Effector memory CD4-positive, alpha-beta T cell (primary cell): ENCODE data around the gene HMOX2.

Source experiments
- DNase-seq, 3 donors: peaks; one replicate each; pipeline ENCODE4 v3.0.0-alpha.2; 2020
- H3K27ac ChIP-seq: 2 replicates; pipeline ENCODE4 v1.7.0; 2013; ENCODE audit warnings: mild to moderate bottlenecking, low read length, moderate library complexity; ENCODE audit not compliant: insufficient read depth, poor library complexity, severe bottlenecking
- H3K27me3 ChIP-seq: replicated peaks from 2 replicates; pipeline ENCODE4 v1.7.0; 2013; ENCODE audit warnings: mild to moderate bottlenecking, low read length; ENCODE audit not compliant: insufficient read depth, control insufficient read depth, poor library complexity, severe bottlenecking
- H3K36me3 ChIP-seq: 2 replicates; pipeline ENCODE4 v1.7.0; 2013; ENCODE audit warnings: mild to moderate bottlenecking, low read length, moderate library complexity; ENCODE audit not compliant: control insufficient read depth, insufficient read depth
- H3K4me1 ChIP-seq: 2 replicates; pipeline ENCODE4 v1.7.0; 2013; ENCODE audit warnings: low read length, mild to moderate bottlenecking; ENCODE audit not compliant: control insufficient read depth, insufficient read depth, poor library complexity, severe bottlenecking
- H3K4me3 ChIP-seq: 2 replicates; pipeline ENCODE4 v1.7.0; 2013; ENCODE audit warnings: low read length, low read depth, mild to moderate bottlenecking; ENCODE audit not compliant: insufficient read depth, poor library complexity, severe bottlenecking
- H3K9me3 ChIP-seq: 2 replicates; pipeline ENCODE4 v1.7.0; 2013; ENCODE audit warnings: mild to moderate bottlenecking, low read length, moderate library complexity; ENCODE audit not compliant: control insufficient read depth

The HMOX2 gene

DNA sequence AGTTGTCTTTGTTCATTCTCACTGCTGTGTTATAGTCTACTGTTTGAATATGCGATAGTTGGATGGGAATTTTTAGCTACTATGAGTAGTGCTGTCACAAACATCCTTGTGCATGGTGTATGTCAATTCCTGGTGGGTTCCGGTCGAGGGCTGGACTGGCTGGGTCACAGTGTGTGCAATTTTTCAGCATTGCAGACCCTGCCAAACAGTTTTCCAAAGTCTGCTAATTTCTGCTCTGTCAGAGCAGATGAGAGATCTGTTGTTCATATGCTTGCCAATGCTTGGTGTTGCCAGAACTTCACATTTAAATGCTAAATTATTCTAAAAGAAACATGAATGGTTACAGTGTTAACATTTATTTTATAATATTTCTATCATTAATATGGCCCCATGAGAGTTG lies 76.3 kb downstream of the HMOX2 start:
- Histone ChIP-seq H3K27ac (no peak overlapping the region), H3K4me3 (no peak overlapping the region), H3K9me3 (no peaks in the 10 kb centered on the region), H3K36me3 (no peaks in the 10 kb centered on the region), H3K4me1 (peaks cover 6% of the 10 kb centered on the region), H3K27me3 (no peaks in the 10 kb centered on the region)
- no peak for DNase-seq

DNA sequence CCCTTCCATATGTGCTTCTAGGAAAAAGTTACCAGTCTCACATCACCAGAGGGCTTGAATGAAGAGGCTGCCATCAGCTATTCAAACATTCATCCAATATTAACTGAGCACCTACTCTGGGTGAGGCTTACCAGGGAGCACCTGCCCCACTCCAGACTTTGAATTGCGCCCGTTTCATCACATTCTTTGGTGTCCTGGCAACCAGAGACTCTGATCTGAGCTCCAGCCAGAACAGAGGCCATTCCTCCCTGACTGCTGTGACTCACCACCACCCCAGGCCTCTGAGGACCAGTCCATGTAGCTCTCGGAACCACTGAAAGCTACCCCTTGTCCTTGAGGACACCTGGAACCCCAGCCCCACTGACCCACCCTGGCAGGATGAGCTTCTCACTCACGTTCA lies 79.9 kb downstream of the HMOX2 start, which contains the start of gene C16orf96:
Gene C16orf96, plus strand, starts transcription at position 229 of the 400 bp plus-strand sequence. Its CDS starts 150 bp downstream, at position 379.
- DNase-seq, result no peak
- H3K4me1 ChIP-seq, result no peaks in the 10 kb centered on the region
- no peaks in the 10 kb centered on the region for H3K27me3 ChIP-seq
- no peak within 1 kb of the TSS for H3K27ac ChIP-seq
- H3K9me3 ChIP-seq, result no peaks in the 10 kb centered on the region
- H3K36me3 ChIP-seq, result no peaks in the 10 kb centered on the region
- H3K4me3 ChIP-seq, result no peak within 1 kb of the TSS

DNA sequence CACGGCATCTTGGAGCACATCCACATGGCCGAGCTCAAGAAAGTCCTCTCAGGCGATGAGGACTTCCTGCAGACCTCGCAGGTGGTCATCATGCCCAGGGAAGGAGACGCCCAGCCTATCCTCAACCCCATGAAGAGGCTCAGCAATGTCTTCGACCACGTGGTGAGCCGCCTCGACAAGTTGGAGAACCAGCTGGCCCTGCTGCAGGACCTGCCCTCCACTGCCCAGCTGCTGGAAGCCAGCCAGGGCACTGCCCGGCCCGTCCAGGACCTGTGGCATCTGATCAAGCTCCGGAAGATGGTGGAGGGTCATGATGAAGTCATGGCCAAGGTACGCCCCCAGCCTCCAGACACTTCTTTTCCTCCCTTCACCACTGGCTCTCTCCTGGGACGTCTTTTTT lies 80.4 kb downstream of the HMOX2 start:
- Histone ChIP-seq H3K36me3 (no peaks in the 10 kb centered on the region), H3K27me3 (no peaks in the 10 kb centered on the region)

DNA sequence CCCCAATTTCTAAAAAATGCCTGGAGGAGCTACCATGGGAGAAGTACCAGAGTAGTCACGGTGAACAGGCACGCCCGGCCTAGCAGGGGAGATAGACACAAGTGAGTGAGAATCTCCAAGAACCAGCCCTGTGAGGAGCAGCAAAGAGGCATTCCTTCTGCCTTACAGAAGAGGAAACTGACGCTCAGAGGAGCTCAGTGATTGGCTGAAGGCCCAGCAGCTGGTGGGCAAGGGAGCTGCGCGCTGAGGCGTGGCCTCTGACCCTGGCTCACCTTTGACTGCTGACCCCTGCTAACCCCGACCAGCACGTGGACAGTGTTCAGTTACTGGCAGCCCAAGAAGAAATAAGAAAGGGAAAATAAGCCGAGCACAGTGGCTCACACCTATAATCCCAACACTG lies 81.8 kb downstream of the HMOX2 start:
- Histone ChIP-seq H3K9me3 (no peaks in the 10 kb centered on the region), H3K27me3 (no peaks in the 10 kb centered on the region), H3K4me1 (no peaks in the 10 kb centered on the region), H3K27ac (no peak overlapping the region), H3K4me3 (no peak overlapping the region), H3K36me3 (no peaks in the 10 kb centered on the region)
- no peak for DNase-seq

More for the DNA sequence above, 80.4 kb downstream of the HMOX2 start:
- H3K4me1 ChIP-seq, result no peaks in the 10 kb centered on the region
- no peak overlapping the region for H3K27ac ChIP-seq
- H3K4me3 ChIP-seq, result no peak overlapping the region
- no peaks in the 10 kb centered on the region for H3K9me3 ChIP-seq
- DNase-seq, result no peak
